ENCODE measurements around the gene PRKCA. TPM values are rescaled to one million over a fixed set of nuclear protein-coding genes. Genes with fewer than 3 reads are reported as not detected.
"Not testable (repeated sequence)": the region's sequence is repeated elsewhere in the genome, so short reads cannot be mapped to it uniquely, and the experiment has no call there.

Gene PRKCA
- total and polyA plus RNA-seq, 2 donors (not counting 3 experiments of a cell fraction or from before 2014, with no cell fraction given): 7.5 to 34.2 TPM

DNA sequence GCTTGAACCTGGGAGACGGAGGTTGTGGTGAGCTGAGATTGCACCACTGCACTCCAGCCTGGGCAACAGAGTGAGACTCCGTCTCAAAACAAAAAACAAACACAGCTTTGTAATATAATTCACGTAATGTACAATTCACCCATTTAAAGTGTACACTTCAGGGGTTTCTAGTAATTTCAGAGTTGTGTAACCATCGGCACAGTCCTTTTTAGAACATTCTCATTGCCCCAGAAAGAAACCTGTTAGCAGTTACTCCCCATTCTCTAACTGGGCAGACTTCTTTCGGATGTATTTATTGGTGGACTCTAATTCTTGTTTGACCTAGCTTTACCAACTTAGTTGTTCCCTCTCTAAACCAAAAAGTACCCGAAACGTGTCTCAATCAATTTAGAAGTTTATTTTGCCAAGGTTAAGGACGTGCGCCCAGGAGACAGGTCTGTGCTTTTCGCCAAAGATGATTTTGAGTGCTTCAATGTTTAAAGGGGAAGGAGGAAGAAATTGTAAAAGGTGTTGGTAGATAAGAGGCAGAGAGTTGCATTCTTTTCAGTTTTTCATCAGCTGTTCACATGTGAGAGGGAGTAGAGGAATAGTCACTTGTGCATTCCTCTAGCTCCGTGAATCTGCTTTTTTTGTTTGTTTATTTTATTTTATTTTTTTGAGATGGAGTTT, 175.3 kb downstream of the PRKCA start:
- DNase-seq (ENCODE audit: low read depth, low spot score) (no peak), FAIRE-seq (no peak)
- BruUV-seq (replicated peaks): no TSS peak
- no peaks in the 10 kb centered on the region for H3K36me3 ChIP-seq (ENCODE audit: control insufficient read depth in 2 of 2, extremely low read depth in 1 of 2, insufficient read depth in 2 of 2, low read length in 2 of 2)
- no peak overlapping the region for H2AFZ ChIP-seq (ENCODE audit: low read depth, low read length)
- no peak overlapping the region for H3K4me2 ChIP-seq (ENCODE audit: insufficient read depth, low read length)
- no peaks in the 10 kb centered on the region for H3K27me3 ChIP-seq (ENCODE audit: control insufficient read depth in 2 of 2, insufficient read depth in 2 of 2, low read length in 2 of 2)
- intact Hi-C loops (cut with micrococcal nuclease): no loop called here
- no peak overlapping the region for H3K27ac ChIP-seq (ENCODE audit: insufficient read depth, low read depth, low read length)
- dilution Hi-C loops (cut with MboI; ENCODE audit: extremely low pct_ligation_motif_present, low sequenced_read_pairs): no loop called here
- no peaks in the 10 kb centered on the region for H3K9me3 ChIP-seq (replicated peaks; ENCODE audit: control insufficient read depth, insufficient read depth, low read length)
- TF ChIP-seq GATA2 (IDR thresholded peaks at IDR 0.05; ENCODE audit: insufficient read depth, insufficient read length, low read depth, low read length) (no peak), EZH2 (IDR thresholded peaks at IDR 0.05; ENCODE audit: borderline replicate concordance, low read depth, low read length, severe bottlenecking) (no peak), POLR2A (IDR thresholded peaks at IDR 0.05; ENCODE audit: low read depth, low read length) (no peak), JUN (IDR thresholded peaks at IDR 0.05; ENCODE audit: borderline replicate concordance, insufficient read depth, insufficient read length, low read depth) (no peak), POLR2AphosphoS5 (IDR thresholded peaks at IDR 0.05; ENCODE audit: insufficient read depth, low read depth, low read length) (no peak), MYC (IDR thresholded peaks at IDR 0.05; ENCODE audit: low read depth, low read length) (no peak), FOS (IDR thresholded peaks at IDR 0.05; ENCODE audit: borderline replicate concordance, insufficient read depth, low read length) (no peak), CTCF (IDR thresholded peaks at IDR 0.05; ENCODE audit: extremely low read depth in 1 of 2, insufficient read depth in 1 of 2, low read depth in 1 of 2, low read length in 2 of 2) (no peak)
- TF ChIP-seq, protein P1, sequence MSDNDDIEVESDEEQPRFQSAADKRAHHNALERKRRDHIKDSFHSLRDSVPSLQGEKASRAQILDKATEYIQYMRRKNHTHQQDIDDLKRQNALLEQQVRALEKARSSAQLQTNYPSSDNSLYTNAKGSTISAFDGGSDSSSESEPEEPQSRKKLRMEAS (IDR thresholded peaks at IDR 0.05; ENCODE audit: insufficient read depth, insufficient read length): no peak
- ChIA-PET CTCF (no interaction called here), POLR2A (no interaction called here)
- H3K4me3 ChIP-seq (replicated peaks in 1 of 3; ENCODE audit: insufficient read depth in 1 of 3, low read depth in 1 of 3, low read length in 3 of 3): no peak overlapping the region
- no peak overlapping the region for H3K9ac ChIP-seq (replicated peaks; ENCODE audit: extremely low read depth, insufficient read depth, low read length)
- H4K20me1 ChIP-seq (replicated peaks; ENCODE audit: control insufficient read depth, extremely low read depth, insufficient read depth, low read length): no peaks in the 10 kb centered on the region
- no peaks in the 10 kb centered on the region for H3K9me1 ChIP-seq (replicated peaks; ENCODE audit: control insufficient read depth, extremely low read depth, insufficient read depth, low read length)
- H3K4me1 ChIP-seq (ENCODE audit: control insufficient read depth, extremely low read depth, insufficient read depth, low read length): no peaks in the 10 kb centered on the region
- H3K79me2 ChIP-seq (ENCODE audit: control insufficient read depth, insufficient read depth, low read length): no peaks in the 10 kb centered on the region

DNA sequence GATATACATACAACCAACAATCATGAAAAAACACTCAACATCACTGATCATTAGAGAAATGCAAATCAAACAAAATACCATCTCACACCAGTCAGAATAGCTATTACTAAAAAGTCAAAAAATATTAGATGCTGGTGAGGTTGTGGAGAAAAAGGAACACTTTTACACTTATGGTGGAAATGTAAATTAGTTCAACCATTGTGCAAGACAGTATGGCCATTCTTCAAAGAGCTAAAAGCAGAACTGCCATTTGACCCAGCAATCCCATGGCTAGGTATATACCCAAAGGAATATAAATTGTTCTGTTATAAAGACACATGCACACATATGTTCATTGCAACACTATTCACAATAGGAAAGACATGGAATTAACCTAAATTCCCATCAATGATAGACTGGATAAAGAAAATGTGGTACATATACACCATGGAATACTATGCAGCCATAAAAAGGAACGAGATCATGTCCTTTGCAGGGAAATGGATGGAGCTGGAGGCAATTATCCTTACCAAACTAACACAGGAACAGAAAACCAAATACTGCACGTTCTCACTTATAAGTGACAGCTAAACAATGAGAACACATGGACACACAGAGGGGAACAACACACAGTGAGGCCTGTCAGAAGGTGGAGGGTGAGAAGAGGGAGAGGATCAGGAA, 176.9 kb downstream of the PRKCA start:
- DNase-seq (ENCODE audit: low read depth, low spot score); H3K79me2 ChIP-seq (ENCODE audit: control insufficient read depth, insufficient read depth, low read length); BruUV-seq (replicated peaks); FAIRE-seq; H3K4me2 ChIP-seq (ENCODE audit: insufficient read depth, low read length); H2AFZ ChIP-seq (ENCODE audit: low read depth, low read length); H3K27ac ChIP-seq (ENCODE audit: insufficient read depth, low read depth, low read length); H3K36me3 ChIP-seq (ENCODE audit: control insufficient read depth in 2 of 2, extremely low read depth in 1 of 2, insufficient read depth in 2 of 2, low read length in 2 of 2); H3K9ac ChIP-seq (replicated peaks; ENCODE audit: extremely low read depth, insufficient read depth, low read length); dilution Hi-C loops (cut with MboI; ENCODE audit: extremely low pct_ligation_motif_present, low sequenced_read_pairs); H4K20me1 ChIP-seq (replicated peaks; ENCODE audit: control insufficient read depth, extremely low read depth, insufficient read depth, low read length); H3K9me1 ChIP-seq (replicated peaks; ENCODE audit: control insufficient read depth, extremely low read depth, insufficient read depth, low read length); H3K4me3 ChIP-seq (replicated peaks in 1 of 3; ENCODE audit: insufficient read depth in 1 of 3, low read depth in 1 of 3, low read length in 3 of 3); H3K27me3 ChIP-seq (ENCODE audit: control insufficient read depth in 2 of 2, insufficient read depth in 2 of 2, low read length in 2 of 2); H3K9me3 ChIP-seq (replicated peaks; ENCODE audit: control insufficient read depth, insufficient read depth, low read length); H3K4me1 ChIP-seq (ENCODE audit: control insufficient read depth, extremely low read depth, insufficient read depth, low read length); intact Hi-C loops (cut with micrococcal nuclease): not testable (repeated sequence)
- ChIA-PET POLR2A (interaction anchor here (0.6 kb wide), 1 partner anchor 10 kb away, joined by 3 read pairs; no protein-coding TSS in a partner anchor), CTCF (interaction anchor here (1.0 kb wide), 1 partner anchor 15 kb away, joined by 3 read pairs; no protein-coding TSS in a partner anchor)

Data from endothelial cell of umbilical vein (primary cell).